ENCODE data around the gene FOXN1. TPM values are rescaled to one million over a fixed set of nuclear protein-coding genes. Genes with fewer than 3 reads are reported as not detected.

Gene FOXN1
- total RNA-seq, 3 donors from 2014 or later (not counting 1 experiment from before 2014, with no cell fraction given) = not detected

- WGBS (ENCODE audit: insufficient coverage) = 87% methylated on average over 4 of the region's 7 CpGs
- DNase-seq (no peak), ATAC-seq (no peak)
- H3K4me3 Mint-ChIP-seq = no peak overlapping the region
- Histone ChIP-seq H3K27me3 (ENCODE audit: control insufficient read depth, insufficient read depth, low read length) (no peaks in the 10 kb centered on the region), H3K4me1 (ENCODE audit: control insufficient read depth, insufficient read depth, low read length) (no peaks in the 10 kb centered on the region), H3K27ac (ENCODE audit: low read length) (no peak overlapping the region), H3K36me3 (ENCODE audit: control insufficient read depth, insufficient read depth, low read length) (no peaks in the 10 kb centered on the region), H3K9me3 (ENCODE audit: control insufficient read depth, insufficient read depth, low read length) (no peaks in the 10 kb centered on the region), H3K4me3 (ENCODE audit: low read length) (no peak overlapping the region)
- no peaks in the 10 kb centered on the region for H3K36me3 Mint-ChIP-seq
- no peak overlapping the region for H3K27ac Mint-ChIP-seq
- peaks cover 0 to 8% of the 10 kb centered on the region in 2 donors for H3K27me3 Mint-ChIP-seq (ENCODE audit: low read depth in 2 of 2)
- intact Hi-C loops (cut with micrococcal nuclease) = no loop called here
- TF ChIP-seq CTCF (IDR thresholded peaks at IDR 0.05) = no peak
- no peaks in the 10 kb centered on the region for H3K9me3 Mint-ChIP-seq
- H3K4me1 Mint-ChIP-seq = peaks cover 0 to 11% of the 10 kb centered on the region in 2 donors
Measured at GRCh38 chr17:28474111-28474531, 32.0 kb upstream of the FOXN1 start.

DNA sequence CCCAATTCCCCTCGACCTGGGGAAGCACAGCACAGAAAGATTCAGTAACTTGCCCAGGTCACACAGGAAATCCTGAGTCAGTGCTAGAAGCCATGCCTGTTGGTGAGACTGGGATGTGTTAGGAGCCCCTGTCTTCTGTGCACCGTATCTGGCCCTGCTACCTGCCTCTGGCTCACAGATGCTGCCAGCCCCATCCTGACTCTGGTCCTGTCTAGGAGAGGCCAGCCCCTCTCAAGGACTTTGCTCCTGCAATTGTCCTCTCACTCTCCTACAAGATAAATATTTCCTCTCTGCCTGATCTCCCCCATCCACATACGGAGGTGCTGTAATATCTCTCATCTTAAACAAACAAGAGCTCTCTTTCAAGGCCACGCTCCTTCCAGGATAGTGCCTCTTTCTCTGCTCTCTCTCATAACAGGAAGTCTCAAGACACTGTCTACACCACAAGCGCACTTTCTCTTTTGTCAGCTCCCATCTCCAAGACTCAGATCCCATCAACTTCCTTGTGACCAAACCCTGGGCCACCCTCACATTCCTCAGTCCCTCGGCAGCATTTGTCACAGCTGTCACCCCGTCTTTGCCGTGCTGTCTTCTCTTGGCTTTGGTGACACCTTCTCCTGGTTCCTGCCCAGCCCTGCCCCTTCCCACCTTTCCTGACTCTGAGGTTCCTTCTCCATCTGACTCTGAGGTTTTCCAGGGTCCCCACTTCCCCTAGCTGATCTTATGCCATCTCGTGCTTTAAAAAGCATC is 30.8 kb upstream of the FOXN1 start:
- Mint-ChIP-seq H3K9me3 (no peaks in the 10 kb centered on the region), H3K27ac (no peak overlapping the region), H3K36me3 (no peaks in the 10 kb centered on the region), H3K27me3 (ENCODE audit: low read depth in 2 of 2) (peaks cover 0 to 8% of the 10 kb centered on the region in 2 donors), H3K4me3 (no peak overlapping the region), H3K4me1 (peaks cover 0 to 11% of the 10 kb centered on the region in 2 donors)
- Histone ChIP-seq H3K27me3 (ENCODE audit: control insufficient read depth, insufficient read depth, low read length) (no peaks in the 10 kb centered on the region), H3K4me1 (ENCODE audit: control insufficient read depth, insufficient read depth, low read length) (no peaks in the 10 kb centered on the region), H3K36me3 (ENCODE audit: control insufficient read depth, insufficient read depth, low read length) (no peaks in the 10 kb centered on the region), H3K9me3 (ENCODE audit: control insufficient read depth, insufficient read depth, low read length) (no peaks in the 10 kb centered on the region), H3K4me3 (ENCODE audit: low read length) (no peak overlapping the region), H3K27ac (ENCODE audit: low read length) (no peak overlapping the region)
- intact Hi-C loops (cut with micrococcal nuclease) = no loop called here
- no peak for TF ChIP-seq CTCF (IDR thresholded peaks at IDR 0.05)
- 50% methylated on average over 9 of the region's 9 CpGs for WGBS (ENCODE audit: insufficient coverage)
- ATAC-seq (no peak), DNase-seq (no peak)

DNA sequence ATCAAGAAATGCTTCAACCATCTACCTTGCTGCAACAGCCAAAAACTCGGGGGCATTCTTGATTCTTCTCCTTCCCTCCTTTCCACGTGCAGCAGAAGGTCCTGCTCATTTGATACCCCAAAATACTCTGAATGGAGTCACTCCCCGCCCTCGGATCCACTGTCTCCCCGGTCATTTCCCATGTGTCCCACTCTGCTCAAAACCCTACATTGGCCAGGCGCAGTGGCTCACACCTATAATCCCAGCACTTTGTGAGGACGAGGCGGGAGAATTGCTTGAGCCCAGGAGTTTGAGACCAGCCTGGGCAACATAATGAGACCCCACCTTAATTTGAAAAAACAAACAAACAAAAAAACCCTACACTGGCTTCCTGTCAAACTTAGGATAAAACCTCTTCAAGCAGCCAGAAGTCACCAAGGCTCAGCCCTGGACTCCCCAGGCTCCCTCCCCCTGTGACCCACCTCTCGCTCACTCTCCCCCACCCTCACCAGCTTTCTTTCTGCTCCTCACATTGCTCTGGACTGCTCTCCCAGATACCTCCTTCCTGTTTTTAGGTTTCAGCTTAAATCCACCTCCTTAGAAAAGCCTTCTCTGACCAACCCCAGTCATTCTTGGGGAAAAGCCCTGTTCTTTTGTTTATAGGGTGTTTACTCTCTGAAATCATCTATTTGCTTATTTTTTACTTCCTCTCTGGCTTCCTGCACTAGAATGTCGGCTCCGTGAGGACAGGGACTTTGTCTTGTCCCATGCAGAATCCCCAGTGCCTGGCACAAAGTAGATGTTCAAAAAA is 29.9 kb upstream of the FOXN1 start:
- Histone ChIP-seq H3K9me3 (ENCODE audit: control insufficient read depth, insufficient read depth, low read length) (no peaks in the 10 kb centered on the region), H3K27ac (ENCODE audit: low read length) (no peak overlapping the region), H3K4me1 (ENCODE audit: control insufficient read depth, insufficient read depth, low read length) (no peaks in the 10 kb centered on the region), H3K36me3 (ENCODE audit: control insufficient read depth, insufficient read depth, low read length) (no peaks in the 10 kb centered on the region), H3K4me3 (ENCODE audit: low read length) (no peak overlapping the region), H3K27me3 (ENCODE audit: control insufficient read depth, insufficient read depth, low read length) (no peaks in the 10 kb centered on the region)
- TF ChIP-seq CTCF (IDR thresholded peaks at IDR 0.05) = no peak
- 86% methylated on average over 11 of the region's 11 CpGs for WGBS (ENCODE audit: insufficient coverage)
- Mint-ChIP-seq H3K4me3 (no peak overlapping the region), H3K36me3 (no peaks in the 10 kb centered on the region), H3K27ac (no peak overlapping the region), H3K9me3 (no peaks in the 10 kb centered on the region), H3K27me3 (ENCODE audit: low read depth in 2 of 2) (peaks cover 0 to 8% of the 10 kb centered on the region in 2 donors), H3K4me1 (peaks cover 0 to 11% of the 10 kb centered on the region in 2 donors)
- intact Hi-C loops (cut with micrococcal nuclease) = no loop called here
- DNase-seq (no peak), ATAC-seq (no peak)
